Naive thymus-derived CD8-positive, alpha-beta T cell (primary cell): ENCODE results near the gene EIF3A. TPM values are rescaled to one million over a fixed set of nuclear protein-coding genes. Genes with fewer than 3 reads are reported as not detected.
"Not testable (repeated sequence)": the region's sequence is repeated elsewhere in the genome, so short reads cannot be mapped to it uniquely, and the experiment has no call there.

ENCODE experiments used
- ATAC-seq, 2 donors: fragments of 150-1000 bp; cut with Tn5 transposase in 1 of 2; sonication (Bioruptor Pico), chemical (Tn5 transposase) in 1 of 2; 1 replicate in 1 of 2; 2 replicates in 1 of 2; pipeline ENCODE4 v1.10.0; 2021; ENCODE audit warnings: mild to moderate bottlenecking in 2 of 2, moderate library complexity in 2 of 2
- POLR2A ChIA-PET: fragments of 350-600 bp; sonication (Branson Sonifier 250); formaldehyde crosslinking; loops from one replicate; lab custom pipeline; 2021; ENCODE audit warnings: antibody characterized with exemption; lab: Charles Lee
- DNase-seq, 10 donors: peaks; one replicate each; pipeline versions ENCODE4 v3.0.0 to v3.0.0-alpha.2; 2020 to 2022
- H3K27ac Mint-ChIP-seq, 10 donors: one replicate each; pipeline ENCODE4 v1.8.0; 2020 to 2022; ENCODE audit warnings: mild to moderate bottlenecking in 10 of 10, mixed read lengths in 10 of 10, moderate library complexity in 4 of 10, inconsistent platforms in 1 of 10
- H3K27me3 Mint-ChIP-seq, 5 donors: one replicate each; pipeline ENCODE4 v1.8.0; 2021 to 2022; ENCODE audit warnings: mixed read lengths in 5 of 5
- H3K36me3 Mint-ChIP-seq, 3 donors: one replicate each; pipeline ENCODE4 v1.8.0; 2020 to 2022; ENCODE audit warnings: mixed read lengths in 3 of 3, mild to moderate bottlenecking in 2 of 3, inconsistent platforms in 1 of 3
- H3K4me1 Mint-ChIP-seq, 4 donors: one replicate each; pipeline ENCODE4 v1.8.0; 2021 to 2022; ENCODE audit warnings: mixed read lengths in 4 of 4
- H3K4me3 Mint-ChIP-seq, 10 donors: one replicate each; pipeline ENCODE4 v1.8.0; 2020 to 2022; ENCODE audit warnings: mild to moderate bottlenecking in 10 of 10, mixed read lengths in 10 of 10, moderate library complexity in 6 of 10, inconsistent platforms in 1 of 10
- H3K9me3 Mint-ChIP-seq, 9 donors: one replicate each; pipeline ENCODE4 v1.8.0; 2020 to 2022; ENCODE audit warnings: mixed read lengths in 9 of 9, mild to moderate bottlenecking in 3 of 9, inconsistent platforms in 1 of 9, moderate library complexity in 1 of 9
- polyA plus RNA-seq, 3 donors: library from polyadenylated mRNA; unstranded; fragments of 300-500 nt; fragmentation: Illumina TruSeq; gene quantifications; one replicate each; pipeline ENCODE4 v1.2.3, GENCODE V29; 2021
- total RNA-seq, 8 experiments: library from RNA in 2 of 8; stranded (reverse) in 2 of 8; gene quantifications; one replicate each; pipeline ENCODE4 v1.2.3 and lab custom pipeline; 2021 to 2026

Gene EIF3A
- total and polyA plus RNA-seq, 5 experiments from 2014 or later, result 30.0 to 93.6 (median 56.2) TPM

DNA sequence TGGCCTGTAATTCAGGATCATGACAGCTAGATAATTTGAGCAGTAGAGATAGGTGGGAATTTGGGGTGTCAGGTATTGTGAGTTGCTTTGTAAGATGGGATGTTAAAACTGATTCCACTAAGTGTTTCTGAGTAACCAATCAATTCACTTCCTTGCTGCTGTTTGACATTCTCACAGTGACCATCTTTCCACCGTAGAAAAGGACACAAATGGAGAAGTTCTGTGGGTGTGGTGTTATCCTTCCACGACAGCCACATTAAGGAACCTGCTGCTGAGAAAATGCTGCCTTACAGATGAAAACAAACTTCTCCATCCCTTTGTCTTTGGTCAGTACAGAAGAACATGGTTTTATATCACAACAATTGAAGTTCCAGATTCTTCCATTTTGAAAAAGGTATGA lies 27.2 kb upstream of the EIF3A start:
- not testable (repeated sequence) for H3K27ac Mint-ChIP-seq, ATAC-seq, H3K9me3 Mint-ChIP-seq, H3K4me3 Mint-ChIP-seq, H3K27me3 Mint-ChIP-seq, DNase-seq
- POLR2A ChIA-PET, result interaction anchor here (0.7 kb wide), 1 partner anchor 462 kb away, joined by 3 read pairs; no protein-coding TSS in a partner anchor
- Mint-ChIP-seq H3K36me3 (peaks cover 0 to 44% (median 11%) of the 10 kb centered on the region in 3 donors), H3K4me1 (peaks cover 6 to 22% (median 15%) of the 10 kb centered on the region in 4 donors)

GRCh38 chr10:119107106-119107505 lies 26.5 kb upstream of the EIF3A start:
- not testable (repeated sequence) for H3K9me3 Mint-ChIP-seq, ATAC-seq, DNase-seq, H3K4me3 Mint-ChIP-seq, H3K27me3 Mint-ChIP-seq, H3K27ac Mint-ChIP-seq
- Mint-ChIP-seq H3K36me3 (peaks cover 0 to 37% (median 11%) of the 10 kb centered on the region in 3 donors), H3K4me1 (peaks cover 6 to 23% (median 17%) of the 10 kb centered on the region in 4 donors)
- POLR2A ChIA-PET, result interaction anchor here (0.7 kb wide), 1 partner anchor 462 kb away, joined by 3 read pairs; no protein-coding TSS in a partner anchor

GRCh38 chr10:119105899-119106298 lies 25.3 kb upstream of the EIF3A start:
- Mint-ChIP-seq H3K27ac (peak overlapping the region in 1 of 10 donors; percentile 57), H3K36me3 (peaks cover 0 to 27% (median 10%) of the 10 kb centered on the region in 3 donors), H3K4me1 (peaks cover 6 to 28% (median 17%) of the 10 kb centered on the region in 4 donors), H3K4me3 (peak overlapping the region in 5 of 10 donors; percentile 43 to 78 (median 70))
- ATAC-seq, H3K9me3 Mint-ChIP-seq, H3K27me3 Mint-ChIP-seq, DNase-seq: not testable (repeated sequence)
- POLR2A ChIA-PET, result interaction anchor here (1.0 to 2.7 kb wide), 4 partner anchors 11 to 60 kb away, joined by 3 to 20 read pairs (median 5); partner anchors contain the start of genes EIF3A and SFXN4

DNA sequence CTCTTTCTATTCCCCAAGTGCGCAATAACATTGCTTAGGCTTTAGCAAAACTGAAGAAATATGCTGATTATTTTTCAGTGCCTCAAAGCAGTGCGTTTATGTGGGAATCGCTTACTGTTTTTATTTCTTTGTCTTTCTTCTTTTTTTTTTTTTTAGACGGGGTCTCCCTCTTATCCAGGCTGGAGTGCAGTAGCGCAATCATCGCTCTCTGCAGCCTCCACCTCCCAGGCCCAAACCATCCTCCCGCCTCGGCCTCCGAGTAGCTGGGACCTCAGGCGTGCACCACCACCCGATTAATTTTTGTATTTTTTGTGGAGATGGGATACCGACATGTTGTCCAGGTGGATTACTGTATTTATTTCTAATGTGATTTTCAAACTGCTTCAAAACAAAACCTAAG lies 24.5 kb upstream of the EIF3A start:
- POLR2A ChIA-PET, result interaction anchor here (1.0 to 2.7 kb wide), 6 partner anchors 10 to 201 kb away, joined by 3 to 20 read pairs (median 6); partner anchors contain the start of genes EIF3A and SFXN4
- H3K27me3 Mint-ChIP-seq, result no peaks in the 10 kb centered on the region
- no peak for ATAC-seq
- H3K4me1 Mint-ChIP-seq, result peaks cover 6 to 32% (median 17%) of the 10 kb centered on the region in 4 donors
- H3K27ac Mint-ChIP-seq, result peak overlapping the region in 5 of 10 donors; percentile 20 to 55 (median 31)
- peaks cover 0 to 21% (median 10%) of the 10 kb centered on the region in 3 donors for H3K36me3 Mint-ChIP-seq
- no peaks in the 10 kb centered on the region for H3K9me3 Mint-ChIP-seq
- no peak for DNase-seq
- H3K4me3 Mint-ChIP-seq, result peak overlapping the region; percentile 64 to 85 (median 78)

DNA sequence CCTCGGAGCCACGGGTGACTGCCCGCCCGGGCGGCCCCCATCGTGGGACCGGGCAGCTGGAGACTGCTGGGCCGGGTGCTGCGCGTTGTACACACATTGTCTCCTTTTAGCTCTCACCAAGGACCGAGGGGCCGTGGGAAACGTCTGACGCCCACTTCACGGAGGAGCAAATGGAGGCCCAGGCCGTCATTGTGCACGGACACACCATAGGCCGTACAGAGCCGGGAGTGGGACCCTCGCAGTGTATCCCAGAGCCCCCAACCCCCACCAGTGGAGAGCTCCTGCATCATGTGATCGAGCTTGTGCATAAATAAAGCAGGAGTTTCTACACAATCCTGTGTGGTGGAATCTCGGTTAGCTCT lies 24.0 kb upstream of the EIF3A start:
- H3K4me1 Mint-ChIP-seq, result peaks cover 6 to 32% (median 17%) of the 10 kb centered on the region in 4 donors
- peak overlapping the region in 6 of 10 donors; percentile 9 to 79 (median 60) for H3K27ac Mint-ChIP-seq
- peak in 2 of 10 donors; percentile 6 to 17 for DNase-seq
- no peaks in the 10 kb centered on the region for H3K9me3 Mint-ChIP-seq
- H3K4me3 Mint-ChIP-seq, result peak overlapping the region; percentile 64 to 85 (median 78)
- no peak for ATAC-seq
- H3K36me3 Mint-ChIP-seq, result peaks cover 0 to 17% (median 10%) of the 10 kb centered on the region in 3 donors
- POLR2A ChIA-PET, result interaction anchor here (0.7 to 2.7 kb wide), 6 partner anchors 9 to 201 kb away, joined by 4 to 20 read pairs (median 6); partner anchors contain the start of genes EIF3A and SFXN4
- no peaks in the 10 kb centered on the region for H3K27me3 Mint-ChIP-seq

DNA sequence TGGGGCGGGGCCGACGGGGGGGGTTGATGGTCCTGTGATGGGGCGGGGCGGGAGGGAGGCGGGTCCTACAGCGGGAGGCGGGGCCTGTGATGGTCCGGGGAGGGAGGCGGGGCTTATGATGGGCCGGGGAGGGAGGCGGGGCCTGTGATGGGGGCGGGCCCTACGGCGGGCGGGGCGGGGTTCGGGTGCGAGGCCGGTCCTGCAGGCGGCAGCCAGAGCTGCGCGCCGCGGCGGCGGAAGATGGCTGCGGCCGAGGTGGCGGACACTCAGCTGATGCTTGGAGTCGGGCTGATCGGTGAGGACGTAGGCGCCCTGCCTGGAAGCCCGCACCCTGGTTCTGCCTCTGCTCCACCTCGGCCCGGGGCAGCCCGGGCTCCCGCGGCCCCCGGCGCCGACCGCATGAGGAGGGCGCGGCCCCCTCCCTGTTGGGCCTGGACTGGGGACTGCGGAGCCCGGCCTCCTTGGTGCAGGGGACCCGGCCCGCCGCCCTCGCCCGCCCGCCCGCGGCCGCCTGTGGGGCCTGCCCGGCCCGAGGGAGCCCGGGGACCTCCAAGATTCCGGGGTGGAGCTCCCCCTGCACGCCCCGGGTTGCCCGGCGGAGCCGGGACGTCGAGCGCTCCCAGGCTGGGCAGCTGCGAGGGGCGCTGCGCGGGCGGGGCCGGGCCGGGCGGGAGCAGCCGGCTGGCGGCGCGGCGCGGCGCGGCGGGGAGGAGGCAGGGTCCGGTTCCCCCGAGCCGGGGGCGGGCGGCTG lies 23.5 kb upstream of the EIF3A start, which contains the start of gene DENND10:
DENND10 (plus strand) TSS at position 211 of the 751 bp plus-strand sequence; CDS start at position 241, 30 bp downstream.
- POLR2A ChIA-PET, result interaction anchor here (0.5 to 2.7 kb wide), 8 partner anchors 21 to 437 kb away, joined by 3 to 20 read pairs (median 4); partner anchors contain the start of genes EIF3A and SFXN4
- Mint-ChIP-seq H3K4me1 (peaks cover 6 to 32% (median 17%) of the 10 kb centered on the region in 4 donors), H3K36me3 (peaks cover 0 to 13% (median 7%) of the 10 kb centered on the region in 3 donors), H3K27ac (peak within 1 kb of the TSS; percentile 63 to 94 (median 88)), H3K9me3 (no peaks in the 10 kb centered on the region), H3K27me3 (no peaks in the 10 kb centered on the region), H3K4me3 (peak within 1 kb of the TSS; percentile 73 to 90 (median 86))
- ATAC-seq (peak; percentile 75), DNase-seq (peak; percentile 41 to 86 (median 70))

- Mint-ChIP-seq H3K4me1 (peaks cover 6 to 32% (median 17%) of the 10 kb centered on the region in 4 donors), H3K27ac (peak overlapping the region; percentile 63 to 94 (median 88)), H3K4me3 (peak overlapping the region; percentile 73 to 90 (median 86)), H3K36me3 (peaks cover 0 to 8% (median 5%) of the 10 kb centered on the region in 3 donors), H3K9me3 (no peaks in the 10 kb centered on the region), H3K27me3 (no peaks in the 10 kb centered on the region)
- DNase-seq, result no peak
- ATAC-seq, result peak in 1 of 2 donors; percentile 66
- POLR2A ChIA-PET, result interaction anchor here (0.5 to 2.7 kb wide), 7 partner anchors 20 to 437 kb away, joined by 3 to 20 read pairs (median 4); partner anchors contain the start of genes EIF3A and SFXN4
Observed at GRCh38 chr10:119103241-119103902, 22.8 kb upstream of the EIF3A start.

DNA sequence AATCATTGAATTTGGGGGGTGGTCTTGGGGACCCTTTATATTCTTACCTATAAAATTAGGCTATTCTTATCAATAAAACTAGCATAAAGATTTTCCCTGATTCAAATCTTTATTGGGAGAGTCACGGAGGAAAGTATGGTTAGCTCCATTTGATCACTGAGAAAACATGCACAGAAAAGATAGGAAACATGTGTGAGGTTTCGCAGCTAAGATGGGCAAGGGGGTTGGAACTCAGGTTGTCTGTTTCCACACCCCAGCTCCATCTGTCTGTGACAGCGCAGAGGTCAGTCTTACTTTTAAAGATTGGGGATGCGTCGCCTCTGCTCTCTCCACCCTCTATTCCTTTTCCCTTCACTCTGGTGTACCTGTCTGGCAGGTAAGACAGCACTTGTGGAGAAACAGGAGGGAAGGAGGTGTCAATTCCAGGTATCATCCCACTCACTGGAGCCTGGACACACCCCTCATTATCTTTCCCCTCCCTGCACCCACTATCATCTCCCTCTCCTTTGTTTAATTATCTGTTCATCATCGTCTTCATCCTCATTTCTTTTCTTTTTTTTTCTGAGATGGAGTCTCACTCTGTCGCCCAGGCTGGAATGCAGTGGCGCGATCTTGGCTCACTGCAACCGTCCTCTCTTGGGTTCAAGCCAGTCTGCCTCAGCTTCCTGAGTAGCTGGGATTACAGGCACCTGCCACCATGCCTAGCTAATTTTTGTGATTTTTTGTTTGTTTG lies 20.9 kb upstream of the EIF3A start:
- no peaks in the 10 kb centered on the region for H3K36me3 Mint-ChIP-seq
- DNase-seq (no peak), ATAC-seq (no peak)
- H3K27me3 Mint-ChIP-seq, result no peaks in the 10 kb centered on the region
- H3K4me3 Mint-ChIP-seq, result no peak overlapping the region
- POLR2A ChIA-PET, result interaction anchor here (0.6 to 1.7 kb wide), 2 partner anchors 19 to 21 kb away, joined by 4 to 6 read pairs; partner anchors contain the start of gene EIF3A
- H3K9me3 Mint-ChIP-seq, result no peaks in the 10 kb centered on the region
- H3K27ac Mint-ChIP-seq, result peak overlapping the region in 5 of 10 donors; percentile 23 to 69 (median 62)
- H3K4me1 Mint-ChIP-seq, result peaks cover 6 to 29% (median 16%) of the 10 kb centered on the region in 4 donors

DNA sequence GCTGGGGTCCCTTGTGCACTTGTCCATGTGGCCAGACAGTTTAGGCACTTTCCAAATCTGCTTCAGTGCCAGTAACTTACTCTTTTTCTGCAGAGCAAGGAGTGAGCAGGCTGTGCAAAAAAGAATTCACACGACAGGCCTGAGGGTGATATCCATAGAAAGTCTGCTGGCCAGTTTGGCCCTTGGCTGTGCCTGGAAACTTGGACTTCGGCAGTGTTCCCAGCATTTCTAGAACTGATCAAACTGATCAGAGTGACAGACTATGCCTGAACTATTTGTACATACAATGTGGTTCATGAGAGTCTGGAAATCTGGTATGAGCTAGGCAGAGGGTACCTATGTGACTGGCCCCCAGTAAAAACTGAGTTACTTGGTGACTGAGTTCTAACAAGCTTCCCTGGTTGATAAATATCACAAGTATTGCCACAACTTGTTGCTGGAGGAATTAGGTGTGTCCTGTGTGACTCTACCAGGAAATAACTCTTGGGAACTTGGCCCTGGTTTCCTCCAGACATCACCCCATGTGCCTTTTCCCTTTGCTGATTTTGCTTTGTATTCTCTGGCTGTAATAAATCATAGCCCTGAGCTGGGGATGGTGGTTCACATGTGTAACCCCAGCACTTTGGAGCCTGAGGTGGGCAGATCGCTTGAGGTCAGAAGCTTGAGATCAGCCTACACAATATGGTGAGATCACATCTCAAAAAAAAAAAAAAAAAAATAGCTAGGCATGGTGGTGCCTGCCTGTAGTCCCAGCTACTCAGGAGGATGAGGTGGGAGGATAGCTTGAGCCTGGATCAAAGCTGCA lies 20.0 kb upstream of the EIF3A start:
- Mint-ChIP-seq H3K9me3 (no peaks in the 10 kb centered on the region), H3K4me1 (peaks cover 6 to 28% (median 16%) of the 10 kb centered on the region in 4 donors), H3K27me3 (no peaks in the 10 kb centered on the region), H3K27ac (peak overlapping the region in 4 of 10 donors; percentile 29 to 68 (median 47)), H3K36me3 (no peaks in the 10 kb centered on the region), H3K4me3 (no peak overlapping the region)
- DNase-seq (no peak), ATAC-seq (no peak)
- POLR2A ChIA-PET, result interaction anchor here (0.6 to 1.7 kb wide), 3 partner anchors 18 to 393 kb away, joined by 4 to 6 read pairs (median 4); partner anchors contain the start of gene EIF3A

- Mint-ChIP-seq H3K4me1 (peaks cover 5 to 22% (median 8%) of the 10 kb centered on the region in 4 donors), H3K4me3 (no peak overlapping the region), H3K9me3 (no peaks in the 10 kb centered on the region), H3K27me3 (no peaks in the 10 kb centered on the region), H3K36me3 (no peaks in the 10 kb centered on the region), H3K27ac (no peak overlapping the region)
- POLR2A ChIA-PET, result no interaction called here
- DNase-seq (no peak), ATAC-seq (no peak)
Observed at GRCh38 chr10:119098576-119098975, 18.0 kb upstream of the EIF3A start.
